Retinal pigment epithelial cell (primary cell): ENCODE data around the gene GPAT3.

Experiments
- DNase-seq: peaks from one replicate; pipeline ENCODE4 v3.0.0-alpha.2; 2010; ENCODE audit warnings: low read depth
- H3K4me3 ChIP-seq: 2 replicates; pipeline ENCODE4 v1.5.1; 2011; ENCODE audit warnings: mild to moderate bottlenecking, low read length, control low read depth, moderate library complexity
- CTCF ChIP-seq: conservative IDR thresholded peaks from 2 replicates; pipeline ENCODE4 v1.5.1; 2011; ENCODE audit warnings: low read depth, low read length, control low read depth, inconsistent platforms

The GPAT3 gene

GRCh38 chr4:83625821-83626220, 89.9 kb downstream of the GPAT3 start:
- no peak for TF ChIP-seq CTCF
- no peak overlapping the region for H3K4me3 ChIP-seq
- DNase-seq = no peak

- no peak overlapping the region for H3K4me3 ChIP-seq
- no peak for DNase-seq
- TF ChIP-seq CTCF = no peak
These were observed 90.4 kb downstream of the GPAT3 start for GRCh38 chr4:83626245-83626836.

GRCh38 chr4:83629945-83630721, 94.2 kb downstream of the GPAT3 start:
- H3K4me3 ChIP-seq = no peak overlapping the region
- no peak for TF ChIP-seq CTCF
- DNase-seq = no peak

GRCh38 chr4:83631066-83631465, 95.2 kb downstream of the GPAT3 start:
- TF ChIP-seq CTCF = no peak
- H3K4me3 ChIP-seq = no peak overlapping the region
- no peak for DNase-seq

GRCh38 chr4:83636930-83637329, 101.0 kb downstream of the GPAT3 start:
- no peak overlapping the region for H3K4me3 ChIP-seq
- TF ChIP-seq CTCF = no peak
- DNase-seq = no peak

- DNase-seq = peak; percentile 26
- peak; percentile 77 for TF ChIP-seq CTCF
- H3K4me3 ChIP-seq = no peak overlapping the region
These were observed 104.1 kb downstream of the GPAT3 start for GRCh38 chr4:83639849-83640493.
